ENCODE data around the gene FXYD3.

Gene FXYD3

GRCh38 chr19:35086455-35086854, 29.2 kb upstream of the FXYD3 start:
- H2AFZ ChIP-seq (ENCODE audit: low read depth) = no peak overlapping the region
- no peak overlapping the region for H3K27ac ChIP-seq
- H3K4me2 ChIP-seq = no peak overlapping the region

GRCh38 chr19:35087393-35087792, 28.2 kb upstream of the FXYD3 start:
- no peak for TF ChIP-seq CTCF (conservative IDR thresholded peaks at IDR 0.05; ENCODE audit: low read depth, low read length)
- Histone ChIP-seq H3K4me2 (no peak overlapping the region), H3K9ac (no peak overlapping the region)

More at GRCh38 chr19:35086455-35086854, 29.2 kb upstream of the FXYD3 start:
- no peak overlapping the region for H3K4me3 ChIP-seq (IDR thresholded peaks at IDR 0.05; ENCODE audit: insufficient read depth, low read depth, low read length)
- H3K4me1 ChIP-seq (ENCODE audit: low read depth, poor library complexity, severe bottlenecking) = no peaks in the 10 kb centered on the region
- H3K9ac ChIP-seq = no peak overlapping the region
- no peaks in the 10 kb centered on the region for H4K20me1 ChIP-seq (ENCODE audit: insufficient read depth)
- TF ChIP-seq CTCF (conservative IDR thresholded peaks at IDR 0.05; ENCODE audit: low read depth, low read length) = no peak
- H3K36me3 ChIP-seq (ENCODE audit: insufficient read depth) = no peaks in the 10 kb centered on the region
- H3K79me2 ChIP-seq (ENCODE audit: insufficient read depth, low read depth) = no peaks in the 10 kb centered on the region
- H3K27me3 ChIP-seq (ENCODE audit: insufficient read depth, low read depth) = peaks cover 34% of the 10 kb centered on the region; the same call in 1 of the 2 replicates

GRCh38 chr19:35088131-35088913, 27.3 kb upstream of the FXYD3 start:
- H2AFZ ChIP-seq (ENCODE audit: low read depth) = no peak overlapping the region
- no peak overlapping the region for H3K4me2 ChIP-seq
- H3K4me1 ChIP-seq (ENCODE audit: low read depth, poor library complexity, severe bottlenecking) = no peaks in the 10 kb centered on the region
- H3K79me2 ChIP-seq (ENCODE audit: insufficient read depth, low read depth) = no peaks in the 10 kb centered on the region
- H4K20me1 ChIP-seq (ENCODE audit: insufficient read depth) = no peaks in the 10 kb centered on the region
- H3K9ac ChIP-seq = no peak overlapping the region
- TF ChIP-seq CTCF (conservative IDR thresholded peaks at IDR 0.05; ENCODE audit: low read depth, low read length) = no peak
- H3K27me3 ChIP-seq (ENCODE audit: insufficient read depth, low read depth) = peaks cover 30% of the 10 kb centered on the region; the same call in 1 of the 2 replicates
- H3K4me3 ChIP-seq (IDR thresholded peaks at IDR 0.05; ENCODE audit: insufficient read depth, low read depth, low read length) = no peak overlapping the region
- H3K27ac ChIP-seq = no peak overlapping the region
- no peaks in the 10 kb centered on the region for H3K36me3 ChIP-seq (ENCODE audit: insufficient read depth)

More at GRCh38 chr19:35087393-35087792, 28.2 kb upstream of the FXYD3 start:
- Histone ChIP-seq H3K27ac (no peak overlapping the region), H3K79me2 (ENCODE audit: insufficient read depth, low read depth) (no peaks in the 10 kb centered on the region), H2AFZ (ENCODE audit: low read depth) (no peak overlapping the region), H3K4me1 (ENCODE audit: low read depth, poor library complexity, severe bottlenecking) (no peaks in the 10 kb centered on the region), H4K20me1 (ENCODE audit: insufficient read depth) (no peaks in the 10 kb centered on the region), H3K4me3 (IDR thresholded peaks at IDR 0.05; ENCODE audit: insufficient read depth, low read depth, low read length) (no peak overlapping the region), H3K36me3 (ENCODE audit: insufficient read depth) (no peaks in the 10 kb centered on the region), H3K27me3 (ENCODE audit: insufficient read depth, low read depth) (peaks cover 30% of the 10 kb centered on the region; the same call in 1 of the 2 replicates)

GRCh38 chr19:35089554-35089953, 26.1 kb upstream of the FXYD3 start:
- Histone ChIP-seq H3K79me2 (ENCODE audit: insufficient read depth, low read depth) (no peaks in the 10 kb centered on the region), H3K4me3 (IDR thresholded peaks at IDR 0.05; ENCODE audit: insufficient read depth, low read depth, low read length) (no peak overlapping the region), H3K36me3 (ENCODE audit: insufficient read depth) (no peaks in the 10 kb centered on the region), H4K20me1 (ENCODE audit: insufficient read depth) (no peaks in the 10 kb centered on the region), H3K9ac (no peak overlapping the region), H3K4me1 (ENCODE audit: low read depth, poor library complexity, severe bottlenecking) (no peaks in the 10 kb centered on the region), H3K27ac (no peak overlapping the region), H2AFZ (ENCODE audit: low read depth) (no peak overlapping the region), H3K27me3 (ENCODE audit: insufficient read depth, low read depth) (peaks cover 30% of the 10 kb centered on the region; the same call in 1 of the 2 replicates), H3K4me2 (no peak overlapping the region)
- TF ChIP-seq CTCF (conservative IDR thresholded peaks at IDR 0.05; ENCODE audit: low read depth, low read length) = no peak
